GM12878 (cell line): ENCODE data around the gene THAP7. TPM values are rescaled to one million over a fixed set of nuclear protein-coding genes. Genes with fewer than 3 reads are reported as not detected.

ENCODE experiments used
- ATAC-seq: fragments of 200-7000 bp; cut with Tn5 transposase; 3 replicates; pipeline ENCODE4 v1.9.1; 2020; ENCODE audit warnings: mild to moderate bottlenecking, moderate library complexity
- Bru-seq: library from RNA; stranded (reverse); fragments of 400-500 nt; gene quantifications from one replicate; lab custom pipeline; 2021; lab: Mats Ljungman, UMichigan
- BruChase-seq, 2 experiments: library from RNA; stranded (reverse); fragments of 400-500 nt; gene quantifications; one replicate each; lab custom pipeline; 2021; lab: Mats Ljungman, UMichigan
- BruUV-seq: library from RNA; stranded (reverse); fragments of 400-500 nt; replicated peaks from 2 replicates; lab custom pipeline; 2021; lab: Mats Ljungman, UMichigan
- CTCF ChIA-PET: fragments of 300-600 bp; sonication (Branson Sonifier 250); formaldehyde crosslinking; extraction: SDS; loops from one replicate; lab custom pipeline; 2021; ENCODE audit warnings: inconsistent platforms; lab: Yijun Ruan, JAX
- POLR2A ChIA-PET: fragments of 350-600 bp; formaldehyde crosslinking; extraction: SDS; loops from one replicate; lab custom pipeline; 2021; ENCODE audit warnings: inconsistent platforms; lab: Charles Lee
- RAD21 ChIA-PET: fragments of 300-600 bp; sonication (Branson Sonifier 250); formaldehyde crosslinking; loops from one replicate; lab custom pipeline; 2023; ENCODE audit warnings: antibody characterized with exemption; ENCODE audit not compliant: unreplicated experiment; lab: Charles Lee
- SMC1A ChIA-PET: fragments of 300-600 bp; sonication (Branson Sonifier 250); formaldehyde crosslinking; loops from one replicate; lab custom pipeline; 2023; ENCODE audit not compliant: unreplicated experiment, uncharacterized antibody; lab: Charles Lee
- DNase-seq: peaks from one replicate; pipeline ENCODE4 v3.0.0-alpha.2; 2011; ENCODE audit warnings: low read depth, low spot score
- FAIRE-seq: peaks from 3 replicates; lab custom pipeline; 2011; peaks lifted over from hg19 to GRCh38; lab: Jason Lieb, UNC
- H2AFZ ChIP-seq: 2 replicates; pipeline ENCODE4 v1.6.0; 2011; ENCODE audit warnings: low read depth, low read length, control low read depth; ENCODE audit not compliant: control insufficient read depth
- H3K27ac ChIP-seq: 2 replicates; pipeline ENCODE4 v1.5.1; 2011; ENCODE audit warnings: control low read depth; ENCODE audit not compliant: control insufficient read depth, insufficient read depth
- H3K27me3 ChIP-seq, 2 experiments: replicated peaks in 1 of 2; 2 replicates each; pipeline versions ENCODE4 v1.6.0 to v1.6.1; 2011; ENCODE audit warnings: low read length in 1 of 2; ENCODE audit not compliant: control insufficient read depth in 2 of 2, insufficient read depth in 2 of 2
- H3K36me3 ChIP-seq, 2 experiments: 2 replicates each; pipeline ENCODE4 v1.5.1; 2011; ENCODE audit warnings: low read length in 1 of 2; ENCODE audit not compliant: control insufficient read depth in 2 of 2, insufficient read depth in 2 of 2
- H3K4me1 ChIP-seq: 2 replicates; pipeline ENCODE4 v1.6.1; 2011; ENCODE audit warnings: mild to moderate bottlenecking, low read length, moderate library complexity, mixed read lengths; ENCODE audit not compliant: control insufficient read depth, insufficient read depth
- H3K4me2 ChIP-seq: 2 replicates; pipeline ENCODE4 v1.6.0; 2011; ENCODE audit warnings: control low read depth; ENCODE audit not compliant: control insufficient read depth, insufficient read depth
- H3K4me3 ChIP-seq: fragments of 200-600 bp; sonication (generic); 2 replicates; pipeline ENCODE4 v1.5.1; 2016
- H3K79me2 ChIP-seq: 2 replicates; pipeline ENCODE4 v1.6.0; 2011; ENCODE audit warnings: low read length; ENCODE audit not compliant: control insufficient read depth, insufficient read depth
- H3K9ac ChIP-seq: 2 replicates; pipeline ENCODE4 v1.8.0; 2011; ENCODE audit warnings: low read length, control low read depth, mixed read lengths; ENCODE audit not compliant: control insufficient read depth, insufficient read depth
- H3K9me3 ChIP-seq: replicated peaks from 3 replicates; pipeline ENCODE4 v1.5.1; 2011; ENCODE audit warnings: mild to moderate bottlenecking, low read length; ENCODE audit not compliant: control insufficient read depth, insufficient read depth
- H4K20me1 ChIP-seq: 2 replicates; pipeline ENCODE4 v1.6.0; 2011; ENCODE audit not compliant: control insufficient read depth, insufficient read depth
- CEBPB ChIP-seq, 2 experiments: fragments of 150-350 bp in 1 of 2; IDR thresholded peaks; 2 replicates each; pipeline ENCODE4 v1.6.1; 2012 to 2014; ENCODE audit warnings: low read depth in 2 of 2, low read length in 2 of 2, borderline replicate concordance in 1 of 2, inconsistent platforms in 1 of 2
- GATAD2B ChIP-seq: fragments of 450-650 bp; conservative IDR thresholded peaks from 2 replicates; pipeline ENCODE4 v1.6.1; 2017; ENCODE audit warnings: low read depth, mild to moderate bottlenecking, moderate library complexity
- HDGF ChIP-seq: fragments of 450-650 bp; IDR thresholded peaks from 2 replicates; pipeline ENCODE4 v1.6.1; 2016; ENCODE audit warnings: antibody characterized with exemption
- MTA2 ChIP-seq: fragments of 450-650 bp; IDR thresholded peaks from 2 replicates; pipeline ENCODE4 v1.6.1; 2016; ENCODE audit warnings: low read depth, mild to moderate bottlenecking, moderate library complexity
- POLR2AphosphoS5 ChIP-seq: IDR thresholded peaks from 2 replicates; pipeline ENCODE4 v1.6.1; 2011; ENCODE audit warnings: mild to moderate bottlenecking, low read length, inconsistent platforms
- POU2F2 ChIP-seq: IDR thresholded peaks from 3 replicates; pipeline ENCODE4 v1.6.1; 2011; ENCODE audit warnings: low read depth, mild to moderate bottlenecking, low read length, borderline replicate concordance
- SIN3A ChIP-seq: IDR thresholded peaks from 2 replicates; pipeline ENCODE4 v1.6.1; 2012; ENCODE audit warnings: low read depth, low read length, improper control_type of control experiment
- SMARCA5 ChIP-seq: fragments of 450-650 bp; IDR thresholded peaks from 2 replicates; pipeline ENCODE4 v1.6.1; 2017; ENCODE audit warnings: mild to moderate bottlenecking
- ZNF274 ChIP-seq: IDR thresholded peaks from one replicate; pipeline ENCODE4 v1.8.0; 2011; ENCODE audit not compliant: insufficient read length, insufficient read depth
- WGBS: methylation state at CpG from one replicate; pipeline ENCODE4 v1.1.6; 2016; ENCODE audit warnings: low lambda C conversion rate; ENCODE audit not compliant: insufficient replicate concordance, insufficient coverage; ENCODE audit errors: missing lambda C conversion rate; 5-methylcytosine and 5-hydroxymethylcytosine counted together
- in situ Hi-C: fragments of 300-500 bp; cut with MboI; formaldehyde crosslinking; loops from 9 replicates; pipeline ENCODE4 v1.14.3; 2018; ENCODE audit warnings: mixed read lengths
- intact Hi-C: fragments of 100-400 bp; cut with micrococcal nuclease; formaldehyde crosslinking; loops from one replicate; pipeline ENCODE4 v1.14.2; 2022; ENCODE audit not compliant: unreplicated experiment
- long read RNA-seq, 2 experiments: library from polyadenylated mRNA; unstranded; transcript quantifications; one replicate each; pipeline ENCODE4 v2.0.0, GENCODE V29; 2019 to 2020
- polyA minus RNA-seq, 3 experiments: library from RNA; depleted of rRNA, polyadenylated mRNA; stranded (reverse); fragments of >200 nt; gene quantifications; 2 replicates each; pipeline ENCODE4 v1.2.3, GENCODE V29; 2011
- polyA plus RNA-seq, 11 experiments: library from polyadenylated mRNA; depleted of rRNA in 4 of 11; unstranded in 6 of 11; stranded (reverse) in 5 of 11; fragments of >200 nt; fragmentation: Nextera tagmentation in 4 of 11; fragmentation: Illumina TruSeq in 1 of 11; extraction: Ambion mirVana in 4 of 11; extraction: Trizol in 1 of 11; gene quantifications; 1 replicate in 1 of 11; 2 replicates in 10 of 11; pipeline versions ENCODE4 v1.2.1 to v1.2.3, GENCODE V29; 2011 to 2016; ENCODE audit warnings: inconsistent platforms in 2 of 11, missing spikeins in 2 of 11, low read depth in 1 of 11
- total RNA-seq, 4 experiments: library from RNA; depleted of rRNA in 3 of 4; stranded (reverse); fragments of >200 nt in 3 of 4; fragmentation: Illumina TruSeq in 1 of 4; extraction: Trizol in 1 of 4; gene quantifications; 2 replicates each; pipeline versions ENCODE4 v1.2.1 to v1.2.3, GENCODE V29; 2013 to 2021
- TF ChIP-seq, protein P1 (sequence below): IDR thresholded peaks from 2 replicates; pipeline ENCODE4 v1.6.1; 2012; ENCODE audit warnings: low read depth, low read length, improper control_type of control experiment
- TF ChIP-seq, protein P2 (sequence below): fragments of 450-650 bp; IDR thresholded peaks from 2 replicates; pipeline ENCODE4 v1.6.1; 2016; ENCODE audit warnings: mild to moderate bottlenecking
- TF ChIP-seq, protein P3 (sequence below): fragments of 450-650 bp; IDR thresholded peaks from 2 replicates; pipeline ENCODE4 v1.6.1; 2016; ENCODE audit warnings: mild to moderate bottlenecking

Gene THAP7, protein sequence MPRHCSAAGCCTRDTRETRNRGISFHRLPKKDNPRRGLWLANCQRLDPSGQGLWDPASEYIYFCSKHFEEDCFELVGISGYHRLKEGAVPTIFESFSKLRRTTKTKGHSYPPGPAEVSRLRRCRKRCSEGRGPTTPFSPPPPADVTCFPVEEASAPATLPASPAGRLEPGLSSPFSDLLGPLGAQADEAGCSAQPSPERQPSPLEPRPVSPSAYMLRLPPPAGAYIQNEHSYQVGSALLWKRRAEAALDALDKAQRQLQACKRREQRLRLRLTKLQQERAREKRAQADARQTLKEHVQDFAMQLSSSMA
- 41.0 and 46.0 TPM in 2 replicates for total RNA-seq (2013; cell fraction: nucleolus; rRNA removed)
- total RNA-seq (2014; rRNA removed), result 52.2 and 52.9 TPM in 2 replicates
- 10.5 and 13.6 TPM in 2 replicates for total RNA-seq (2014; rRNA removed; fragmentation: Illumina TruSeq; extraction: Trizol)
- 30.5 and 35.7 TPM in 2 replicates for total RNA-seq (2021)
- 5.7 TPM for polyA plus RNA-seq (2011; ENCODE audit: low read depth)
- 8.3 and 16.9 TPM in 2 replicates for polyA plus RNA-seq (2011; rRNA removed)
- 24.9 and 45.9 TPM in 2 replicates for polyA plus RNA-seq (2011; cell fraction: cytosol; rRNA removed)
- 46.3 and 60.5 TPM in 2 replicates for polyA plus RNA-seq (2011; cell fraction: nucleus; rRNA removed)
- polyA plus RNA-seq (2012), result 19.7 and 19.8 TPM in 2 replicates
- polyA plus RNA-seq (2014; fragmentation: Illumina TruSeq; extraction: Trizol), result 3.5 and 10.5 TPM in 2 replicates
- 1 to 10 TPM in 1 of 2 experiments, under 1 TPM in 1; 0.66 to 6.9 TPM for polyA plus RNA-seq (2014; fragmentation: Nextera tagmentation; extraction: Ambion mirVana)
- 52.8 and 53.4 TPM in 2 replicates for polyA plus RNA-seq (2014; rRNA removed)
- 10 to 100 TPM; 54.4 to 58.3 TPM for polyA plus RNA-seq (2016; fragmentation: Nextera tagmentation; extraction: Ambion mirVana)
- 10.5 and 27.7 TPM in 2 replicates for polyA minus RNA-seq (2011; rRNA and poly(A)+ RNA removed)
- 8.0 and 9.8 TPM in 2 replicates for polyA minus RNA-seq (2011; cell fraction: cytosol; rRNA and poly(A)+ RNA removed)
- 49.2 and 68.4 TPM in 2 replicates for polyA minus RNA-seq (2011; cell fraction: nucleus; rRNA and poly(A)+ RNA removed)
- Bru-seq, nascent RNA, result percentile 78 among the genes with signal in this experiment
- percentile 58 among the genes with signal in this experiment for BruChase-seq, experiment 1, labeled RNA remaining after a 6-hour chase
- percentile 70 among the genes with signal in this experiment for BruChase-seq, experiment 2, labeled RNA remaining after a 2-hour chase
- long read RNA-seq, experiment 1, transcript THAP7-202 (5 exons, 1,144 nt), result major isoform, 6 of 22 reads
- long read RNA-seq, experiment 1, transcript THAP7-208 (3 exons, 1,957 nt), result major isoform, 6 of 22 reads
- long read RNA-seq, experiment 1, transcript THAP7-204 (2 exons, 1,809 nt), result minor isoform, 5 of 22 reads
- long read RNA-seq, experiment 1, partial matches to known transcripts, result 0 of 22 reads
- long read RNA-seq, experiment 1, other reads (novel, unspliced or antisense), result 2 of 22 reads
- long read RNA-seq, experiment 2, partial matches to known transcripts, result 0 of 2 reads
- long read RNA-seq, experiment 2, other reads (novel, unspliced or antisense), result 0 of 2 reads

DNA sequence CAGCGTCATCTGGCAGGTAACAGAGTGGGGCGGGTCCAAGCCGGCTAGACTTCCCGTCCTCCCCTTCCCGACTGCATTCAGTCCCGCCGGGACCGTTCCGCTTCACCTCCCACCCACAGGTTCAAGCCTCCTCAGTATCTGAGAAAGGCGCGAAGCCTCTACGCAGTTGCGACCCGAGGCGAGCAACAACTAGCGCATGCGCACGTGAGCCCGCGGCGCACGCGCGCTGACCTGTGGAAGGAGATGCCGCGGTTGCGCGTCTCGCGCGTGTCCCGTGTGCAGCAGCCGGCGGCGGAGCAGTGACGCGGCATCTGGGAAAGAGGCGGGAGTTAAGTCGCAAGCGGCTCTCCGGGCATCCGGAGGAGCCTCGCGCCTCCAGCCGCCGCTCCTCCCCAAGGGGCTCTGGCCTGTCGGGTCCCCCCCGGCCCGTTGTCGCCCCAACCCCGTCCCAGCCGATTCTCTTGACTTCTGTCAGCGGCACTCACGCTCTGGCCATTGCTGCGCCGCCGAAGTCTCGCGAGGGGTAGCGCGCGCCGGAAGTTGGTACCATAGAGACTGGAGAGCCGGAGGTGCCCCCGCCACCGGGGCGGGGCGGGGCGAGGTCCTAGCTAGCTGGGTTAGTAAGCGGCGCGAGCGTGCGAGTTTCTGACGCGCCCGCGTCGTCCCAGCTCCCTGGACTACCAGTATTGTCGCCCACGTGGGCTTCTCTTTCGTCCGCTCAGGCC is at the start of gene THAP7:
Gene THAP7, minus strand, starts transcription at position 518 of the 725 bp plus-strand sequence. Its CDS starts 207 bp downstream, at position 311.
- POLR2A ChIA-PET, result interaction anchor here (1.0 to 2.0 kb wide), 3 partner anchors 11 to 81 kb away, joined by 3 to 9 read pairs (median 4); partner anchors contain the start of gene LZTR1
- peak within 1 kb of the TSS; percentile 91 for H3K9ac ChIP-seq
- H3K27ac ChIP-seq, result peak within 1 kb of the TSS; percentile 96
- peak within 1 kb of the TSS; percentile 93 for H2AFZ ChIP-seq
- H3K4me1 ChIP-seq, result peaks cover 5% of the 10 kb centered on the region
- peak; percentile 97 for FAIRE-seq
- in situ Hi-C loops, result no loop called here
- no peaks in the 10 kb centered on the region for H4K20me1 ChIP-seq
- H3K4me2 ChIP-seq, result peak within 1 kb of the TSS; percentile 98
- BruUV-seq, result TSS peak; percentile 88
- H3K36me3 ChIP-seq, result peaks cover 0 to 4% of the 10 kb centered on the region in 2 experiments; a peak in 1 of 4 replicates
- DNase-seq, result peak; percentile 91
- SMC1A ChIA-PET, result interaction anchor here (1.4 kb wide), 1 partner anchor 22 kb away, joined by 4 read pairs; no protein-coding TSS in a partner anchor
- ATAC-seq, result peak; percentile 95
- intact Hi-C loops, result loop anchor here (1.0 kb wide), 1 partner anchor 84 kb away; the partner anchor contains the start of gene CRKL
- peak within 1 kb of the TSS; percentile 80 for H3K4me3 ChIP-seq
- H3K27me3 ChIP-seq, result no peaks in the 10 kb centered on the region
- RAD21 ChIA-PET, result interaction anchor here (0.7 to 1.5 kb wide), 3 partner anchors 20 to 253 kb away, joined by 3 to 4 read pairs (median 4); partner anchors contain the start of gene LZTR1
- CTCF ChIA-PET, result interaction anchor here (1.0 to 2.3 kb wide), 6 partner anchors 19 to 116 kb away, joined by 3 to 11 read pairs (median 8); partner anchors contain the start of gene LZTR1
- under 1% methylated on average over 70 of the region's 83 CpGs for WGBS
- H3K9me3 ChIP-seq, result no peaks in the 10 kb centered on the region
- H3K79me2 ChIP-seq, result peaks cover 21% of the 10 kb centered on the region
- TF ChIP-seq, protein P1, sequence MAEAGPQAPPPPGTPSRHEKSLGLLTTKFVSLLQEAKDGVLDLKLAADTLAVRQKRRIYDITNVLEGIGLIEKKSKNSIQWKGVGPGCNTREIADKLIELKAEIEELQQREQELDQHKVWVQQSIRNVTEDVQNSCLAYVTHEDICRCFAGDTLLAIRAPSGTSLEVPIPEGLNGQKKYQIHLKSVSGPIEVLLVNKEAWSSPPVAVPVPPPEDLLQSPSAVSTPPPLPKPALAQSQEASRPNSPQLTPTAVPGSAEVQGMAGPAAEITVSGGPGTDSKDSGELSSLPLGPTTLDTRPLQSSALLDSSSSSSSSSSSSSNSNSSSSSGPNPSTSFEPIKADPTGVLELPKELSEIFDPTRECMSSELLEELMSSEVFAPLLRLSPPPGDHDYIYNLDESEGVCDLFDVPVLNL, result 0 out of 2 replicates have a peak, but pooled peaks have one; percentile 42
- TF ChIP-seq, protein P2, sequence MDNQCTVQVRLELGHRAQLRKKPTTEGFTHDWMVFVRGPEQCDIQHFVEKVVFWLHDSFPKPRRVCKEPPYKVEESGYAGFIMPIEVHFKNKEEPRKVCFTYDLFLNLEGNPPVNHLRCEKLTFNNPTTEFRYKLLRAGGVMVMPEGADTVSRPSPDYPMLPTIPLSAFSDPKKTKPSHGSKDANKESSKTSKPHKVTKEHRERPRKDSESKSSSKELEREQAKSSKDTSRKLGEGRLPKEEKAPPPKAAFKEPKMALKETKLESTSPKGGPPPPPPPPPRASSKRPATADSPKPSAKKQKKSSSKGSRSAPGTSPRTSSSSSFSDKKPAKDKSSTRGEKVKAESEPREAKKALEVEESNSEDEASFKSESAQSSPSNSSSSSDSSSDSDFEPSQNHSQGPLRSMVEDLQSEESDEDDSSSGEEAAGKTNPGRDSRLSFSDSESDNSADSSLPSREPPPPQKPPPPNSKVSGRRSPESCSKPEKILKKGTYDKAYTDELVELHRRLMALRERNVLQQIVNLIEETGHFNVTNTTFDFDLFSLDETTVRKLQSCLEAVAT, result 0 out of 2 replicates have a peak, but pooled peaks have one; percentile 11
- TF ChIP-seq MTA2, result no peak
- TF ChIP-seq CEBPB (IDR thresholded peaks at IDR 0.05; ENCODE audit: borderline replicate concordance in 1 of 2, low read depth in 2 of 2, low read length in 2 of 2), result no peak
- 0 out of 2 replicates have a peak, but pooled peaks have one; percentile 72 for TF ChIP-seq HDGF
- no peak for TF ChIP-seq ZNF274
- peak; percentile 91 for TF ChIP-seq POLR2AphosphoS5
- peak; percentile 72 for TF ChIP-seq GATAD2B
- TF ChIP-seq POU2F2, result peak; percentile 68; the same call in 2 of the 3 replicates
- peak; percentile 85; the same call in 1 of the 2 replicates for TF ChIP-seq SIN3A
- TF ChIP-seq, protein P3, sequence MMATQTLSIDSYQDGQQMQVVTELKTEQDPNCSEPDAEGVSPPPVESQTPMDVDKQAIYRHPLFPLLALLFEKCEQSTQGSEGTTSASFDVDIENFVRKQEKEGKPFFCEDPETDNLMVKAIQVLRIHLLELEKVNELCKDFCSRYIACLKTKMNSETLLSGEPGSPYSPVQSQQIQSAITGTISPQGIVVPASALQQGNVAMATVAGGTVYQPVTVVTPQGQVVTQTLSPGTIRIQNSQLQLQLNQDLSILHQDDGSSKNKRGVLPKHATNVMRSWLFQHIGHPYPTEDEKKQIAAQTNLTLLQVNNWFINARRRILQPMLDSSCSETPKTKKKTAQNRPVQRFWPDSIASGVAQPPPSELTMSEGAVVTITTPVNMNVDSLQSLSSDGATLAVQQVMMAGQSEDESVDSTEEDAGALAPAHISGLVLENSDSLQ, result peak; percentile 67
- TF ChIP-seq SMARCA5, result peak; percentile 37; the same call in 1 of the 2 replicates
